Parathyroid adenoma (tissue), 2 donors: ENCODE measurements around the gene DRICH1.
"Not testable (repeated sequence)": the region's sequence is repeated elsewhere in the genome, so short reads cannot be mapped to it uniquely, and the experiment has no call there.

ENCODE experiments used
- H2AFZ ChIP-seq: fragments of 300-600 bp; sonication (generic); one replicate; pipeline ENCODE4 v1.7.0; 2017; ENCODE audit warnings: antibody characterized with exemption, mild to moderate bottlenecking
- H3K27ac ChIP-seq: fragments of 300-600 bp; sonication (generic); one replicate; pipeline ENCODE4 v1.7.0; 2017
- H3K27me3 ChIP-seq: fragments of 300-600 bp; sonication (generic); one replicate; pipeline ENCODE4 v1.7.0; 2017; ENCODE audit warnings: low read length; ENCODE audit not compliant: control insufficient read depth, insufficient read depth
- H3K36me3 ChIP-seq: fragments of 300-600 bp; sonication (generic); one replicate; pipeline ENCODE4 v1.7.0; 2017; ENCODE audit warnings: low read length; ENCODE audit not compliant: control insufficient read depth, insufficient read depth
- H3K4me1 ChIP-seq: fragments of 300-600 bp; sonication (generic); one replicate; pipeline ENCODE4 v1.7.0; 2017; ENCODE audit warnings: control low read depth
- H3K4me2 ChIP-seq: fragments of 300-600 bp; sonication (generic); one replicate; pipeline ENCODE4 v1.7.0; 2017; ENCODE audit warnings: low read length
- H3K4me3 ChIP-seq: fragments of 300-600 bp; sonication (generic); one replicate; pipeline ENCODE4 v1.7.0; 2017; ENCODE audit warnings: low read depth, low read length
- H3K79me2 ChIP-seq: fragments of 300-600 bp; sonication (generic); one replicate; pipeline ENCODE4 v1.7.0; 2017; ENCODE audit warnings: control low read depth
- H3K9ac ChIP-seq: fragments of 300-600 bp; sonication (generic); one replicate; pipeline ENCODE4 v1.7.0; 2017; ENCODE audit warnings: mild to moderate bottlenecking
- H3K9me3 ChIP-seq: fragments of 300-600 bp; sonication (generic); one replicate; pipeline ENCODE4 v1.7.0; 2017; ENCODE audit warnings: low read length; ENCODE audit not compliant: control insufficient read depth
- TF ChIP-seq, protein P1 (sequence below): fragments of 300-600 bp; sonication (generic); IDR thresholded peaks from one replicate; pipeline ENCODE4 v1.7.0; 2017; ENCODE audit warnings: antibody characterized with exemption, mild to moderate bottlenecking
- donor health status: primary hyperparathyroidism.

DRICH1 gene

GRCh38 chr22:23622634-23623033, 9.5 kb downstream of the DRICH1 start:
- Histone ChIP-seq H3K27ac (no peak overlapping the region), H2AFZ (no peak overlapping the region), H3K9ac (no peak overlapping the region), H3K4me1 (no peaks in the 10 kb centered on the region), H3K36me3 (no peaks in the 10 kb centered on the region), H3K27me3 (no peaks in the 10 kb centered on the region), H3K4me3 (no peak overlapping the region), H3K79me2 (no peaks in the 10 kb centered on the region), H3K9me3 (no peaks in the 10 kb centered on the region), H3K4me2 (peak overlapping the region; percentile 17)
- TF ChIP-seq, protein P1, sequence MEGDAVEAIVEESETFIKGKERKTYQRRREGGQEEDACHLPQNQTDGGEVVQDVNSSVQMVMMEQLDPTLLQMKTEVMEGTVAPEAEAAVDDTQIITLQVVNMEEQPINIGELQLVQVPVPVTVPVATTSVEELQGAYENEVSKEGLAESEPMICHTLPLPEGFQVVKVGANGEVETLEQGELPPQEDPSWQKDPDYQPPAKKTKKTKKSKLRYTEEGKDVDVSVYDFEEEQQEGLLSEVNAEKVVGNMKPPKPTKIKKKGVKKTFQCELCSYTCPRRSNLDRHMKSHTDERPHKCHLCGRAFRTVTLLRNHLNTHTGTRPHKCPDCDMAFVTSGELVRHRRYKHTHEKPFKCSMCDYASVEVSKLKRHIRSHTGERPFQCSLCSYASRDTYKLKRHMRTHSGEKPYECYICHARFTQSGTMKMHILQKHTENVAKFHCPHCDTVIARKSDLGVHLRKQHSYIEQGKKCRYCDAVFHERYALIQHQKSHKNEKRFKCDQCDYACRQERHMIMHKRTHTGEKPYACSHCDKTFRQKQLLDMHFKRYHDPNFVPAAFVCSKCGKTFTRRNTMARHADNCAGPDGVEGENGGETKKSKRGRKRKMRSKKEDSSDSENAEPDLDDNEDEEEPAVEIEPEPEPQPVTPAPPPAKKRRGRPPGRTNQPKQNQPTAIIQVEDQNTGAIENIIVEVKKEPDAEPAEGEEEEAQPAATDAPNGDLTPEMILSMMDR = no peak

- not testable (repeated sequence) for H2AFZ ChIP-seq, H3K4me1 ChIP-seq, H3K36me3 ChIP-seq, H3K4me3 ChIP-seq, H3K4me2 ChIP-seq, H3K27me3 ChIP-seq, H3K79me2 ChIP-seq, H3K9me3 ChIP-seq, H3K9ac ChIP-seq, H3K27ac ChIP-seq
These were observed 10.2 kb downstream of the DRICH1 start for GRCh38 chr22:23621916-23622315.

GRCh38 chr22:23621082-23621780, 10.9 kb downstream of the DRICH1 start:
- H3K27ac ChIP-seq = no peak overlapping the region
- H3K9me3 ChIP-seq = no peaks in the 10 kb centered on the region
- H3K79me2 ChIP-seq = no peaks in the 10 kb centered on the region
- no peaks in the 10 kb centered on the region for H3K36me3 ChIP-seq
- no peak overlapping the region for H2AFZ ChIP-seq
- H3K4me1 ChIP-seq = no peaks in the 10 kb centered on the region
- no peak overlapping the region for H3K4me2 ChIP-seq
- TF ChIP-seq, protein P1 = no peak
- H3K9ac ChIP-seq = no peak overlapping the region
- H3K4me3 ChIP-seq = no peak overlapping the region
- H3K27me3 ChIP-seq = no peaks in the 10 kb centered on the region

- no peak overlapping the region for H3K27ac ChIP-seq
- H3K9ac ChIP-seq = no peak overlapping the region
- no peak overlapping the region for H2AFZ ChIP-seq
- H3K4me2 ChIP-seq = no peak overlapping the region
- no peaks in the 10 kb centered on the region for H3K79me2 ChIP-seq
- H3K27me3 ChIP-seq = no peaks in the 10 kb centered on the region
- no peak overlapping the region for H3K4me3 ChIP-seq
- no peaks in the 10 kb centered on the region for H3K4me1 ChIP-seq
- TF ChIP-seq, protein P1 = no peak
- no peaks in the 10 kb centered on the region for H3K36me3 ChIP-seq
- H3K9me3 ChIP-seq = no peaks in the 10 kb centered on the region
These were observed 18.7 kb downstream of the DRICH1 start for GRCh38 chr22:23613193-23613972.

GRCh38 chr22:23609983-23610781, 21.9 kb downstream of the DRICH1 start:
- TF ChIP-seq, protein P1 = no peak
- Histone ChIP-seq H3K27me3 (no peaks in the 10 kb centered on the region), H3K9ac (no peak overlapping the region), H3K27ac (no peak overlapping the region), H3K9me3 (no peaks in the 10 kb centered on the region), H3K79me2 (no peaks in the 10 kb centered on the region), H3K4me1 (no peaks in the 10 kb centered on the region), H3K36me3 (no peaks in the 10 kb centered on the region), H2AFZ (no peak overlapping the region), H3K4me3 (no peak overlapping the region), H3K4me2 (no peak overlapping the region)
